HCT116 (cell line): ENCODE results near the gene UVRAG. TPM values are rescaled to one million over a fixed set of nuclear protein-coding genes. Genes with fewer than 3 reads are reported as not detected.

Experiments
- ATAC-seq: fragments of 200-7000 bp; cut with Tn5 transposase; 2 replicates; pipeline ENCODE4 v1.9.1; 2020; ENCODE audit warnings: mild to moderate bottlenecking, moderate library complexity
- BruUV-seq: library from RNA; stranded (reverse); fragments of 400-500 nt; replicated peaks from 2 replicates; lab custom pipeline; 2021; lab: Mats Ljungman, UMichigan
- CTCF ChIA-PET: fragments of 300-600 bp; sonication (Branson Sonifier 250); formaldehyde crosslinking; loops from one replicate; lab custom pipeline; 2021; ENCODE audit warnings: antibody characterized with exemption; lab: Charles Lee
- POLR2A ChIA-PET: fragments of 300-600, 350-600 bp; sonication (Branson Sonifier 250); formaldehyde crosslinking; loops from one replicate; lab custom pipeline; 2021; ENCODE audit warnings: antibody characterized with exemption; lab: Charles Lee
- RAD21 ChIA-PET, 2 experiments: fragments of 300-600 bp; sonication (Branson Sonifier 250); formaldehyde crosslinking; loops; one replicate each; lab custom pipeline; 2023; ENCODE audit warnings: low total read pairs in 2 of 2; ENCODE audit not compliant: uncharacterized antibody in 2 of 2, unreplicated experiment in 2 of 2, low non-redundant PET in 1 of 2; lab: Charles Lee
- DNase-seq: peaks from one replicate; pipeline ENCODE4 v3.0.0-alpha.2; 2010; ENCODE audit warnings: low read depth, low spot score
- H2AFZ ChIP-seq: fragments of 200-600 bp; shearing (Covaris generic), sonication (generic); 2 replicates; pipeline ENCODE4 v1.6.1; 2017; ENCODE audit warnings: low read depth, mixed run types, mixed read lengths, antibody characterized with exemption, low read length; ENCODE audit not compliant: poor library complexity, severe bottlenecking
- H3K27ac ChIP-seq: 2 replicates; pipeline ENCODE4 v1.5.1; 2012; ENCODE audit warnings: low read depth, low read length
- H3K27me3 ChIP-seq: fragments of 200-600 bp; sonication (generic); 2 replicates; pipeline ENCODE4 v1.6.1; 2016; ENCODE audit warnings: mixed run types, low read length, mixed read lengths; ENCODE audit not compliant: insufficient read depth
- H3K36me3 ChIP-seq, 2 experiments: fragments of 200-500 bp in 1 of 2; fragments of 200-600 bp in 1 of 2; sonication (Bioruptor generic) in 1 of 2; sonication (generic) in 1 of 2; 2 replicates each; pipeline versions ENCODE4 v1.5.1 to v1.6.1; 2014 to 2016; ENCODE audit warnings: low read length in 2 of 2, inconsistent platforms in 1 of 2, mixed read lengths in 1 of 2, mixed run types in 1 of 2; ENCODE audit not compliant: insufficient read depth in 2 of 2, control insufficient read depth in 1 of 2
- H3K4me1 ChIP-seq, 2 experiments: fragments of 200-600 bp in 1 of 2; sonication (generic) in 1 of 2; 2 replicates each; pipeline versions ENCODE4 v1.5.1 to v1.6.1; 2012 to 2017; ENCODE audit warnings: low read length in 2 of 2, inconsistent platforms in 1 of 2, mild to moderate bottlenecking in 1 of 2, mixed read lengths in 1 of 2, mixed run types in 1 of 2, moderate library complexity in 1 of 2; ENCODE audit not compliant: insufficient read depth in 2 of 2, control insufficient read depth in 1 of 2
- H3K4me2 ChIP-seq: fragments of 200-600 bp; sonication (generic); 2 replicates; pipeline ENCODE4 v1.6.1; 2017; ENCODE audit warnings: mixed run types, low read length, mixed read lengths
- H3K4me3 ChIP-seq, 2 experiments: fragments of 200-600 bp in 1 of 2; sonication (generic) in 1 of 2; replicated peaks in 1 of 2; 2 replicates each; pipeline ENCODE4 v1.5.1; 2011 to 2016; ENCODE audit warnings: low read length in 2 of 2, control low read depth in 1 of 2, low read depth in 1 of 2, mild to moderate bottlenecking in 1 of 2, mixed read lengths in 1 of 2, mixed run types in 1 of 2
- H3K79me2 ChIP-seq: fragments of 200-600 bp; sonication (generic); 2 replicates; pipeline ENCODE4 v1.6.1; 2017; ENCODE audit warnings: mild to moderate bottlenecking, mixed run types, low read length, moderate library complexity, mixed read lengths; ENCODE audit not compliant: insufficient read depth
- H3K9ac ChIP-seq: fragments of 200-600 bp; sonication (generic); 2 replicates; pipeline ENCODE4 v1.6.1; 2016; ENCODE audit warnings: low read length, mixed read lengths
- H3K9me2 ChIP-seq: fragments of 200-600 bp; sonication (generic), shearing (Covaris generic); 2 replicates; pipeline ENCODE4 v1.6.1; 2017; ENCODE audit warnings: mixed run types, mild to moderate bottlenecking, moderate library complexity; ENCODE audit not compliant: insufficient read depth
- H3K9me3 ChIP-seq, 2 experiments: fragments of 200-500 bp in 1 of 2; fragments of 200-600 bp in 1 of 2; sonication (Bioruptor generic) in 1 of 2; sonication (generic) in 1 of 2; 2 replicates each; pipeline ENCODE4 v1.6.1; 2014 to 2017; ENCODE audit warnings: low read length in 2 of 2, mixed read lengths in 2 of 2, inconsistent platforms in 1 of 2, low read depth in 1 of 2, mild to moderate bottlenecking in 1 of 2, mixed run types in 1 of 2, moderate library complexity in 1 of 2; ENCODE audit not compliant: control insufficient read depth in 1 of 2, insufficient read depth in 1 of 2
- H4K20me1 ChIP-seq: fragments of 200-600 bp; sonication (generic), shearing (Covaris generic); 2 replicates; pipeline ENCODE4 v1.6.1; 2017; ENCODE audit warnings: mixed run types, mild to moderate bottlenecking, moderate library complexity; ENCODE audit not compliant: insufficient read depth
- CTCF ChIP-seq, 3 experiments: fragments of 200-600 bp in 1 of 3; sonication (generic) in 1 of 3; IDR thresholded peaks in 2 of 3; conservative IDR thresholded peaks in 1 of 3; 2 replicates each; pipeline ENCODE4 v1.5.1; 2012 to 2017; ENCODE audit warnings: low read depth in 2 of 3, low read length in 2 of 3, antibody characterized with exemption in 1 of 3, borderline replicate concordance in 1 of 3, control low read depth in 1 of 3, mild to moderate bottlenecking in 1 of 3, mixed read lengths in 1 of 3, mixed run types in 1 of 3, moderate library complexity in 1 of 3; ENCODE audit not compliant: insufficient read depth in 1 of 3
- EZH2 ChIP-seq: fragments of 200-600 bp; sonication (generic); IDR thresholded peaks from 2 replicates; pipeline ENCODE4 v1.6.1; 2017; ENCODE audit warnings: antibody characterized with exemption, mixed run types
- FOSL1 ChIP-seq: IDR thresholded peaks from 2 replicates; pipeline ENCODE4 v1.6.1; 2012; ENCODE audit warnings: low read depth
- JUND ChIP-seq: IDR thresholded peaks from 2 replicates; pipeline ENCODE4 v1.6.1; 2012
- POLR2AphosphoS5 ChIP-seq: IDR thresholded peaks from 2 replicates; pipeline ENCODE4 v1.6.1; 2011; ENCODE audit warnings: mild to moderate bottlenecking, low read depth, low read length, moderate library complexity
- REST ChIP-seq: IDR thresholded peaks from 2 replicates; pipeline ENCODE4 v1.6.1; 2012; ENCODE audit warnings: low read depth
- YY1 ChIP-seq: IDR thresholded peaks from 2 replicates; pipeline ENCODE4 v1.6.1; 2011; ENCODE audit warnings: low read length, low read depth, moderate library complexity, mild to moderate bottlenecking; ENCODE audit not compliant: insufficient replicate concordance; ENCODE audit errors: extremely low read depth
- ZBTB33 ChIP-seq: IDR thresholded peaks from 2 replicates; pipeline ENCODE4 v1.6.1; 2011; ENCODE audit warnings: mild to moderate bottlenecking, low read length, moderate library complexity; ENCODE audit not compliant: insufficient replicate concordance; ENCODE audit errors: extremely low read depth
- ZFX ChIP-seq: fragments of 450-650 bp; IDR thresholded peaks from 2 replicates; pipeline ENCODE4 v1.6.1; 2017
- intact Hi-C: fragments of 100-400 bp; cut with micrococcal nuclease; formaldehyde crosslinking; loops from 2 replicates; pipeline ENCODE4 v1.10.0; 2022
- total RNA-seq: library from RNA; stranded (reverse); gene quantifications from one replicate; pipeline ENCODE4 v1.2.1, GENCODE V29; 2021; ENCODE audit not compliant: unreplicated experiment

UVRAG gene
- total RNA-seq, 1 experiment from 2014 or later = 12.3 TPM

GRCh38 chr11:75839851-75840250 is 24.8 kb downstream of the UVRAG start:
- no peak for TF ChIP-seq ZFX
- TF ChIP-seq EZH2 = no peak
- no peak for TF ChIP-seq JUND
- TF ChIP-seq FOSL1 = no peak
- TF ChIP-seq CTCF (IDR thresholded peaks at IDR 0.05 in 2 of 3, conservative IDR thresholded peaks at IDR 0.05 in 1 of 3; ENCODE audit: borderline replicate concordance in 1 of 3, insufficient read depth in 1 of 3, low read depth in 2 of 3, low read length in 2 of 3) = no peak
- TF ChIP-seq REST = no peak
- TF ChIP-seq ZBTB33 = no peak
- no peak for TF ChIP-seq YY1
- no peak for TF ChIP-seq POLR2AphosphoS5
- no peak overlapping the region for H3K4me2 ChIP-seq
- no peak overlapping the region for H3K4me3 ChIP-seq
- ATAC-seq = no peak
- no peaks in the 10 kb centered on the region for H4K20me1 ChIP-seq
- H3K27me3 ChIP-seq = no peaks in the 10 kb centered on the region
- ChIA-PET RAD21 (no interaction called here), CTCF (interaction anchor here (1.8 kb wide), 1 partner anchor 28 kb away, joined by 4 read pairs; no protein-coding TSS in a partner anchor), POLR2A (no interaction called here)
- H3K36me3 ChIP-seq = no peaks in the 10 kb centered on the region
- DNase-seq = no peak
- H3K9me2 ChIP-seq = no peaks in the 10 kb centered on the region
- H3K4me1 ChIP-seq = no peaks in the 10 kb centered on the region
- H3K9me3 ChIP-seq = no peaks in the 10 kb centered on the region
- no peak overlapping the region for H3K27ac ChIP-seq
- no peak overlapping the region for H3K9ac ChIP-seq
- intact Hi-C loops = no loop called here
- no TSS peak for BruUV-seq
- H3K79me2 ChIP-seq = no peaks in the 10 kb centered on the region
- H2AFZ ChIP-seq = no peak overlapping the region
